ENCODE results near the gene ZDHHC1.
"Not testable (repeated sequence)": the region's sequence is repeated elsewhere in the genome, so short reads cannot be mapped to it uniquely, and the experiment has no call there.

ZDHHC1 gene

GRCh38 chr16:67361038-67361437, 55.2 kb downstream of the ZDHHC1 start:
- DNase-seq (ENCODE audit: low read depth, low spot score) = no peak

GRCh38 chr16:67359540-67360269, 56.6 kb downstream of the ZDHHC1 start:
- not testable (repeated sequence) for DNase-seq (ENCODE audit: low read depth, low spot score)

GRCh38 chr16:67357561-67357960, 58.7 kb downstream of the ZDHHC1 start:
- no peak for DNase-seq (ENCODE audit: low read depth, low spot score)

- DNase-seq (ENCODE audit: low read depth, low spot score) = no peak
Observed at GRCh38 chr16:67356396-67356795, 59.9 kb downstream of the ZDHHC1 start.

GRCh38 chr16:67352463-67352862, 63.8 kb downstream of the ZDHHC1 start:
- not testable (repeated sequence) for DNase-seq (ENCODE audit: low read depth, low spot score)

GRCh38 chr16:67350324-67350723, 66.0 kb downstream of the ZDHHC1 start:
- DNase-seq (ENCODE audit: low read depth, low spot score) = no peak

GRCh38 chr16:67349172-67349571, 67.1 kb downstream of the ZDHHC1 start:
- no peak for DNase-seq (ENCODE audit: low read depth, low spot score)

- DNase-seq (ENCODE audit: low read depth, low spot score) = no peak
Observed at GRCh38 chr16:67346341-67346740, 69.9 kb downstream of the ZDHHC1 start.

- DNase-seq (ENCODE audit: low read depth, low spot score) = no peak
Observed at GRCh38 chr16:67345401-67345800, 70.9 kb downstream of the ZDHHC1 start.

Data from smooth muscle cell of the brain vasculature (primary cell).